ENCODE results near the gene CCDC32.

The CCDC32 gene

GRCh38 chr15:40511472-40512133 lies 53.2 kb downstream of the CCDC32 start:
- DNase-seq: no peak

- peak; percentile 40 for DNase-seq
These were observed 53.8 kb downstream of the CCDC32 start for GRCh38 chr15:40511093-40511471.

- no peak for DNase-seq
These were observed 54.6 kb downstream of the CCDC32 start for GRCh38 chr15:40510201-40510600.

GRCh38 chr15:40508216-40508615 lies 56.6 kb downstream of the CCDC32 start:
- no peak for DNase-seq

- DNase-seq: peak; percentile 52
These were observed 57.8 kb downstream of the CCDC32 start for GRCh38 chr15:40506964-40507571.
